IPS-18a (cell line): Measurements from ENCODE around the gene DSEL.
A peak's percentile ranks its signal among the peaks of the same experiment; 100 is the strongest.

Experiments
- H3K27ac ChIP-seq: one replicate; pipeline ENCODE4 v1.5.1; 2013; ENCODE audit warnings: low read length
- H3K27me3 ChIP-seq: one replicate; pipeline ENCODE4 v1.6.1; 2013; ENCODE audit warnings: mild to moderate bottlenecking, low read length; ENCODE audit not compliant: control insufficient read depth, insufficient read depth
- H3K36me3 ChIP-seq: one replicate; pipeline ENCODE4 v1.6.1; 2013; ENCODE audit warnings: low read depth, low read length; ENCODE audit not compliant: control insufficient read depth
- H3K4me1 ChIP-seq: one replicate; pipeline ENCODE4 v1.6.1; 2013; ENCODE audit warnings: low read depth, low read length; ENCODE audit not compliant: control insufficient read depth
- H3K4me3 ChIP-seq: one replicate; pipeline ENCODE4 v1.5.1; 2013; ENCODE audit warnings: low read length
- H3K9ac ChIP-seq: one replicate; pipeline ENCODE4 v1.6.1; 2013; ENCODE audit warnings: mild to moderate bottlenecking, low read length, moderate library complexity
- H3K9me3 ChIP-seq: one replicate; pipeline ENCODE4 v1.6.1; 2013; ENCODE audit warnings: low read depth, low read length; ENCODE audit not compliant: control insufficient read depth

Gene DSEL

GRCh38 chr18:67517444-67517765 lies 885 bp upstream of the DSEL start:
- Histone ChIP-seq H3K9ac (peak overlapping the region; percentile 66), H3K27me3 (no peaks in the 10 kb centered on the region), H3K36me3 (no peaks in the 10 kb centered on the region), H3K27ac (no peak overlapping the region), H3K4me1 (peaks cover 15% of the 10 kb centered on the region), H3K4me3 (peak overlapping the region; percentile 85), H3K9me3 (no peaks in the 10 kb centered on the region)

GRCh38 chr18:67515942-67516538 lies 480 bp downstream of the DSEL start:
- Histone ChIP-seq H3K9ac (peak overlapping the region; percentile 71), H3K36me3 (no peaks in the 10 kb centered on the region), H3K9me3 (no peaks in the 10 kb centered on the region), H3K4me3 (peak overlapping the region; percentile 88), H3K27me3 (no peaks in the 10 kb centered on the region), H3K4me1 (peaks cover 15% of the 10 kb centered on the region), H3K27ac (no peak overlapping the region)

- Histone ChIP-seq H3K9me3 (no peaks in the 10 kb centered on the region), H3K27ac (no peak overlapping the region), H3K4me3 (peak overlapping the region; percentile 88), H3K36me3 (no peaks in the 10 kb centered on the region), H3K4me1 (peaks cover 10% of the 10 kb centered on the region), H3K9ac (peak overlapping the region; percentile 71), H3K27me3 (no peaks in the 10 kb centered on the region)
These were observed 1.5 kb downstream of the DSEL start for GRCh38 chr18:67514901-67515540.

- Histone ChIP-seq H3K9ac (no peak overlapping the region), H3K27me3 (no peaks in the 10 kb centered on the region), H3K4me3 (peak overlapping the region; percentile 88), H3K27ac (no peak overlapping the region), H3K4me1 (peaks cover 9% of the 10 kb centered on the region), H3K9me3 (no peaks in the 10 kb centered on the region), H3K36me3 (no peaks in the 10 kb centered on the region)
These were observed 2.1 kb downstream of the DSEL start for GRCh38 chr18:67514465-67514864.

- Histone ChIP-seq H3K27me3 (no peaks in the 10 kb centered on the region), H3K4me1 (peaks cover 10% of the 10 kb centered on the region), H3K36me3 (no peaks in the 10 kb centered on the region), H3K9me3 (no peaks in the 10 kb centered on the region), H3K4me3 (no peak overlapping the region), H3K27ac (no peak overlapping the region), H3K9ac (no peak overlapping the region)
These were observed 3.2 kb downstream of the DSEL start for GRCh38 chr18:67513280-67513679.

- Histone ChIP-seq H3K9ac (no peak overlapping the region), H3K36me3 (no peaks in the 10 kb centered on the region), H3K4me3 (no peak overlapping the region), H3K9me3 (no peaks in the 10 kb centered on the region), H3K27me3 (no peaks in the 10 kb centered on the region), H3K4me1 (peaks cover 8% of the 10 kb centered on the region), H3K27ac (no peak overlapping the region)
These were observed 4.7 kb downstream of the DSEL start for GRCh38 chr18:67511840-67512239.

- H3K9ac ChIP-seq: no peak overlapping the region
- no peaks in the 10 kb centered on the region for H3K27me3 ChIP-seq
- no peaks in the 10 kb centered on the region for H3K36me3 ChIP-seq
- no peak overlapping the region for H3K27ac ChIP-seq
- H3K9me3 ChIP-seq: no peaks in the 10 kb centered on the region
- no peak overlapping the region for H3K4me3 ChIP-seq
- H3K4me1 ChIP-seq: peaks cover 8% of the 10 kb centered on the region
These were observed 5.7 kb downstream of the DSEL start for GRCh38 chr18:67510831-67511230.

- Histone ChIP-seq H3K4me1 (peaks cover 5% of the 10 kb centered on the region), H3K9ac (no peak overlapping the region), H3K9me3 (no peaks in the 10 kb centered on the region), H3K4me3 (no peak overlapping the region), H3K27me3 (no peaks in the 10 kb centered on the region), H3K36me3 (no peaks in the 10 kb centered on the region), H3K27ac (no peak overlapping the region)
These were observed 6.7 kb downstream of the DSEL start for GRCh38 chr18:67509741-67510391.

GRCh38 chr18:67508146-67508545 lies 8.4 kb downstream of the DSEL start:
- Histone ChIP-seq H3K4me3 (no peak overlapping the region), H3K27ac (no peak overlapping the region), H3K27me3 (no peaks in the 10 kb centered on the region), H3K36me3 (no peaks in the 10 kb centered on the region), H3K9ac (no peak overlapping the region), H3K9me3 (no peaks in the 10 kb centered on the region), H3K4me1 (peaks cover 14% of the 10 kb centered on the region)

GRCh38 chr18:67504739-67505138 lies 11.8 kb downstream of the DSEL start:
- H3K4me3 ChIP-seq: no peak overlapping the region
- H3K27ac ChIP-seq: no peak overlapping the region
- H3K9ac ChIP-seq: no peak overlapping the region
- peaks cover 14% of the 10 kb centered on the region for H3K4me1 ChIP-seq
- no peaks in the 10 kb centered on the region for H3K9me3 ChIP-seq
- no peaks in the 10 kb centered on the region for H3K27me3 ChIP-seq
- no peaks in the 10 kb centered on the region for H3K36me3 ChIP-seq

- Histone ChIP-seq H3K9ac (no peak overlapping the region), H3K36me3 (no peaks in the 10 kb centered on the region), H3K27me3 (no peaks in the 10 kb centered on the region), H3K27ac (no peak overlapping the region), H3K4me1 (peaks cover 11% of the 10 kb centered on the region), H3K9me3 (no peaks in the 10 kb centered on the region), H3K4me3 (no peak overlapping the region)
These were observed 15.9 kb downstream of the DSEL start for GRCh38 chr18:67500522-67501205.
